Measurements from ENCODE around the gene CYP39A1. TPM values are rescaled to one million over a fixed set of nuclear protein-coding genes. Genes with fewer than 3 reads are reported as not detected.

The CYP39A1 gene
- polyA plus RNA-seq, 2 of the 4 experiments (the other 2 are of a cell fraction) = 0.26 to 0.78 TPM

DNA sequence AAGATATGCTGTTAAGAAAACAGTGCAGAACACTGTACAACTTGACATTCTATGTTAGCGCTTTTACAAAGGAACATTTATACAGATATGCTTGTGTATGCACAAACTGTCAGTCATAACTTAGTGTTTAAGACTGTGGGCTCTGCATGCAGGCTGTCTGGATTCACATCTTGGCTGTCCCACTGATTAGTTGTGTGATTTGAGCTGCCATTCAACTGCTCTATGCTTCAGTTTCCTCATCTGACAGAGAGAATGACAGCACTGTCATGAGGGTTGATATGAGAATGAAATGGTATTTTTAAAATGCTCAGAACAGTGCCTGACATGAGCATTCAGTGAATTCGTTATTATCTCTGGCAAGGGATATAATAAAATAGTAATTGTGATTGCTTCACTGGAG lies 8.9 kb upstream of the CYP39A1 start:
- Histone ChIP-seq H3K9me3 (no peaks in the 10 kb centered on the region), H3K4me1 (no peaks in the 10 kb centered on the region), H3K27ac (no peak overlapping the region), H3K4me2 (no peak overlapping the region), H3K4me3 (no peak overlapping the region)
- POLR2A ChIA-PET = no interaction called here
- FAIRE-seq (no peak), DNase-seq (ENCODE audit: low read depth in 1 of 2, low spot score in 1 of 2) (no peak), ATAC-seq (no peak)
- CTCF ChIA-PET = no interaction called here
- TF ChIP-seq MAZ (IDR thresholded peaks at IDR 0.05; ENCODE audit: borderline replicate concordance, low read depth, low read length) (no peak), USF2 (IDR thresholded peaks at IDR 0.05) (no peak), NFE2L2 (conservative IDR thresholded peaks at IDR 0.05; ENCODE audit: low read length) (no peak), FOXS1 (CRISPR knock-in tag; IDR thresholded peaks at IDR 0.05) (no peak), PHF8 (IDR thresholded peaks at IDR 0.05; ENCODE audit: borderline replicate concordance, low read depth) (no peak), ESRRA (IDR thresholded peaks at IDR 0.05; ENCODE audit: borderline replicate concordance, low read length) (no peak), CHD4 (IDR thresholded peaks at IDR 0.05; ENCODE audit: borderline replicate concordance) (no peak), MYC (IDR thresholded peaks at IDR 0.05; ENCODE audit: borderline replicate concordance, low read length) (no peak), NPAS2 (CRISPR knock-in tag; IDR thresholded peaks at IDR 0.05; ENCODE audit: borderline replicate concordance) (no peak), JUNB (IDR thresholded peaks at IDR 0.05) (no peak), ATOH8 (CRISPR knock-in tag; IDR thresholded peaks at IDR 0.05; ENCODE audit: low read depth) (no peak)
- TF ChIP-seq, protein P1, sequence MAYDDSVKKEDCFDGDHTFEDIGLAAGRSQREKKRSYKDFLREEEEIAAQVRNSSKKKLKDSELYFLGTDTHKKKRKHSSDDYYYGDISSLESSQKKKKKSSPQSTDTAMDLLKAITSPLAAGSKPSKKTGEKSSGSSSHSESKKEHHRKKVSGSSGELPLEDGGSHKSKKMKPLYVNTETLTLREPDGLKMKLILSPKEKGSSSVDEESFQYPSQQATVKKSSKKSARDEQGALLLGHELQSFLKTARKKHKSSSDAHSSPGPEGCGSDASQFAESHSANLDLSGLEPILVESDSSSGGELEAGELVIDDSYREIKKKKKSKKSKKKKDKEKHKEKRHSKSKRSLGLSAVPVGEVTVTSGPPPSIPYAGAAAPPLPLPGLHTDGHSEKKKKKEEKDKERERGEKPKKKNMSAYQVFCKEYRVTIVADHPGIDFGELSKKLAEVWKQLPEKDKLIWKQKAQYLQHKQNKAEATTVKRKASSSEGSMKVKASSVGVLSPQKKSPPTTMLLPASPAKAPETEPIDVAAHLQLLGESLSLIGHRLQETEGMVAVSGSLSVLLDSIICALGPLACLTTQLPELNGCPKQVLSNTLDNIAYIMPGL (CRISPR knock-in tag; IDR thresholded peaks at IDR 0.05; ENCODE audit: borderline replicate concordance) = no peak
- TF ChIP-seq, protein P2, sequence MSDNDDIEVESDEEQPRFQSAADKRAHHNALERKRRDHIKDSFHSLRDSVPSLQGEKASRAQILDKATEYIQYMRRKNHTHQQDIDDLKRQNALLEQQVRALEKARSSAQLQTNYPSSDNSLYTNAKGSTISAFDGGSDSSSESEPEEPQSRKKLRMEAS (IDR thresholded peaks at IDR 0.05) = no peak
- TF ChIP-seq, protein P3, sequence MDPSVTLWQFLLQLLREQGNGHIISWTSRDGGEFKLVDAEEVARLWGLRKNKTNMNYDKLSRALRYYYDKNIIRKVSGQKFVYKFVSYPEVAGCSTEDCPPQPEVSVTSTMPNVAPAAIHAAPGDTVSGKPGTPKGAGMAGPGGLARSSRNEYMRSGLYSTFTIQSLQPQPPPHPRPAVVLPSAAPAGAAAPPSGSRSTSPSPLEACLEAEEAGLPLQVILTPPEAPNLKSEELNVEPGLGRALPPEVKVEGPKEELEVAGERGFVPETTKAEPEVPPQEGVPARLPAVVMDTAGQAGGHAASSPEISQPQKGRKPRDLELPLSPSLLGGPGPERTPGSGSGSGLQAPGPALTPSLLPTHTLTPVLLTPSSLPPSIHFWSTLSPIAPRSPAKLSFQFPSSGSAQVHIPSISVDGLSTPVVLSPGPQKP (IDR thresholded peaks at IDR 0.05; ENCODE audit: low read depth, low read length) = no peak
- WGBS (ENCODE audit: missing lambda C conversion rate) = 59% methylated on average over 2 of the region's 2 CpGs

- FAIRE-seq (no peak), ATAC-seq (no peak), DNase-seq (ENCODE audit: low read depth in 1 of 2, low spot score in 1 of 2) (no peak)
- H3K9me3 ChIP-seq = no peaks in the 10 kb centered on the region
- no peak overlapping the region for H3K27ac ChIP-seq
- no peaks in the 10 kb centered on the region for H3K4me1 ChIP-seq
- CTCF ChIA-PET = no interaction called here
- H3K4me2 ChIP-seq = no peak overlapping the region
- POLR2A ChIA-PET = no interaction called here
- no peak overlapping the region for H3K4me3 ChIP-seq
- no peak for TF ChIP-seq CBX8 (IDR thresholded peaks at IDR 0.05)
- TF ChIP-seq CBX2 (IDR thresholded peaks at IDR 0.05; ENCODE audit: borderline replicate concordance, low read depth) = no peak
- no peak for TF ChIP-seq RFX5 (IDR thresholded peaks at IDR 0.05)
- TF ChIP-seq EP300 (IDR thresholded peaks at IDR 0.05) = no peak
- TF ChIP-seq, protein P3 (IDR thresholded peaks at IDR 0.05; ENCODE audit: low read depth, low read length) = no peak
- TF ChIP-seq MYC (IDR thresholded peaks at IDR 0.05; ENCODE audit: borderline replicate concordance, low read length) = no peak
- no peak for TF ChIP-seq ZFP36 (IDR thresholded peaks at IDR 0.05; ENCODE audit: borderline replicate concordance, partially characterized antibody)
These were observed 5.0 kb upstream of the CYP39A1 start for GRCh38 chr6:46657642-46658041.

Data from A549 (cell line).